Lung microvascular endothelial cell (primary cell): Measurements from ENCODE around the gene LYRM2. TPM values are rescaled to one million over a fixed set of nuclear protein-coding genes. Genes with fewer than 3 reads are reported as not detected.

Source experiments
- DNase-seq, 2 donors: peaks; one replicate each; pipeline versions ENCODE4 v3.0.0 to v3.0.0-alpha.2; 2010; ENCODE audit warnings: low read depth in 2 of 2
- total RNA-seq: library from RNA; depleted of rRNA; stranded (reverse); fragments of >200 nt; gene quantifications from 2 replicates; pipeline ENCODE4 v1.2.1, GENCODE V29; 2014

Gene LYRM2
- total RNA-seq = 10.9 and 12.7 TPM in 2 replicates

GRCh38 chr6:89638320-89639195 lies at the start of gene LYRM2:
Gene LYRM2 (minus strand): TSS chr6:89638747. CDS start chr6:89638716, 31 bp downstream.
- DNase-seq = peak; percentile 95 to 96

- DNase-seq = no peak
These were observed 49.8 kb upstream of the LYRM2 start for GRCh38 chr6:89688328-89688727.

GRCh38 chr6:89685311-89685710 lies 46.8 kb upstream of the LYRM2 start:
- no peak for DNase-seq

- DNase-seq = no peak
These were observed 44.4 kb upstream of the LYRM2 start for GRCh38 chr6:89682991-89683390.

GRCh38 chr6:89681983-89682564 lies 43.5 kb upstream of the LYRM2 start:
- DNase-seq = no peak

- no peak for DNase-seq
These were observed 42.0 kb upstream of the LYRM2 start for GRCh38 chr6:89680551-89680950.

- peak; percentile 19 to 64 for DNase-seq
These were observed 41.6 kb upstream of the LYRM2 start for GRCh38 chr6:89680150-89680549.

GRCh38 chr6:89679215-89680120 lies 40.9 kb upstream of the LYRM2 start:
- DNase-seq = no peak

- no peak for DNase-seq
These were observed 40.0 kb upstream of the LYRM2 start for GRCh38 chr6:89678531-89678930.

- DNase-seq = no peak
These were observed 37.6 kb upstream of the LYRM2 start for GRCh38 chr6:89675949-89676748.

GRCh38 chr6:89670935-89671565 lies 32.5 kb upstream of the LYRM2 start:
- DNase-seq = no peak

- no peak for DNase-seq
These were observed 30.5 kb upstream of the LYRM2 start for GRCh38 chr6:89669002-89669401.

GRCh38 chr6:89667872-89668556 lies 29.5 kb upstream of the LYRM2 start:
- DNase-seq = no peak

- no peak for DNase-seq
These were observed 24.2 kb upstream of the LYRM2 start for GRCh38 chr6:89662659-89663223.

GRCh38 chr6:89661559-89661958 lies 23.0 kb upstream of the LYRM2 start:
- no peak for DNase-seq

- no peak for DNase-seq
These were observed 22.4 kb upstream of the LYRM2 start for GRCh38 chr6:89660981-89661380.

- no peak for DNase-seq
These were observed 19.1 kb upstream of the LYRM2 start for GRCh38 chr6:89657445-89658158.

GRCh38 chr6:89655122-89655521 lies 16.6 kb upstream of the LYRM2 start:
- peak in 1 of 2 donors; percentile 63 for DNase-seq

- DNase-seq = no peak
These were observed 12.0 kb upstream of the LYRM2 start for GRCh38 chr6:89650579-89650978.
